ENCODE data around the gene ZMYND15.

The ZMYND15 gene

DNA sequence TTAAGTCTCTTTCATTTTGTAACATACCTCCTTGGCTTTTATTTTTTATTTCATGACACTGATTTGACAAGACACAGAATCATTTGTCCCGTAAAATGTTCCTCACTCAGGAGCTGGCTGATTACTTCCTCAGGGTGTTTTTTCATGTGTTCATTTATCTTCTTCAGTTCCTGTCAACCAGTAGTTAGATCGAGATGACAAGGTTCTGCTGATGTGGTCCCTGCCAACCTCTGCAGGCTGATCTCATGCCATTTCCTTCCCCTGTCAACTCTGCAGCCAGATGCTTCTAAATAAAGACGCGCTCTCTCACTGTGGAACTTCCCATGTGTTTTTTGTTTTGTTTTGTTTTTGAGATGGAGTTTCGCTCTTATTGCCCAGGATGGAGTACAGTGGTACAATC, 8.2 kb downstream of the ZMYND15 start:
- Histone ChIP-seq H3K79me2 (ENCODE audit: insufficient read depth, low read depth) (no peaks in the 10 kb centered on the region), H3K4me1 (ENCODE audit: low read depth, poor library complexity, severe bottlenecking) (no peaks in the 10 kb centered on the region)
- TF ChIP-seq, protein P1, sequence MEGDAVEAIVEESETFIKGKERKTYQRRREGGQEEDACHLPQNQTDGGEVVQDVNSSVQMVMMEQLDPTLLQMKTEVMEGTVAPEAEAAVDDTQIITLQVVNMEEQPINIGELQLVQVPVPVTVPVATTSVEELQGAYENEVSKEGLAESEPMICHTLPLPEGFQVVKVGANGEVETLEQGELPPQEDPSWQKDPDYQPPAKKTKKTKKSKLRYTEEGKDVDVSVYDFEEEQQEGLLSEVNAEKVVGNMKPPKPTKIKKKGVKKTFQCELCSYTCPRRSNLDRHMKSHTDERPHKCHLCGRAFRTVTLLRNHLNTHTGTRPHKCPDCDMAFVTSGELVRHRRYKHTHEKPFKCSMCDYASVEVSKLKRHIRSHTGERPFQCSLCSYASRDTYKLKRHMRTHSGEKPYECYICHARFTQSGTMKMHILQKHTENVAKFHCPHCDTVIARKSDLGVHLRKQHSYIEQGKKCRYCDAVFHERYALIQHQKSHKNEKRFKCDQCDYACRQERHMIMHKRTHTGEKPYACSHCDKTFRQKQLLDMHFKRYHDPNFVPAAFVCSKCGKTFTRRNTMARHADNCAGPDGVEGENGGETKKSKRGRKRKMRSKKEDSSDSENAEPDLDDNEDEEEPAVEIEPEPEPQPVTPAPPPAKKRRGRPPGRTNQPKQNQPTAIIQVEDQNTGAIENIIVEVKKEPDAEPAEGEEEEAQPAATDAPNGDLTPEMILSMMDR (conservative IDR thresholded peaks at IDR 0.05; ENCODE audit: low read depth, low read length): no peak

DNA sequence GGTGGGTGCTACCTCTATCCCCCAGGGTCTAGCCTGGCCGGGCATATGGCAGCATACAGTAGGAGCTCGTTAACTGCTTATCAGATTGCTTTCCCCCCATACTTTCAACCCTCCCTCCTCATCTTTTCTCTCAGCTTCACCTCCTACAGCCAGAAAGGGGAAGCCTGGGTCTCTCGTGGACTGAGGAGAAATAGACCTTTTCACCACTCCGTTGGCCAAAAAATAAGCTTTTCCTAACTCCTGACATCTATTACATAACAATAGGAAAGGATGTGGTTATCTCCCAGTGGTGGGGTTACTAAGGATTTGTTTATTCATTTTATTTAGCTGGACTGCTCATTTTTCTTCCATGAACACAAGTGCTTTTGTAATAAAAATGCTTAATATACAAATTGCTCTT, 9.1 kb downstream of the ZMYND15 start:
- no peak overlapping the region for H2AFZ ChIP-seq (ENCODE audit: low read depth)
- H3K4me1 ChIP-seq (ENCODE audit: low read depth, poor library complexity, severe bottlenecking): no peaks in the 10 kb centered on the region
- no peaks in the 10 kb centered on the region for H3K79me2 ChIP-seq (ENCODE audit: insufficient read depth, low read depth)
- no peak overlapping the region for H3K27ac ChIP-seq
- no peak overlapping the region for H3K4me2 ChIP-seq
- H3K36me3 ChIP-seq (ENCODE audit: insufficient read depth): no peaks in the 10 kb centered on the region
- TF ChIP-seq, protein P1 (conservative IDR thresholded peaks at IDR 0.05; ENCODE audit: low read depth, low read length): no peak
- no peak overlapping the region for H3K9ac ChIP-seq
- H3K27me3 ChIP-seq (ENCODE audit: insufficient read depth, low read depth): no peaks in the 10 kb centered on the region
- no peaks in the 10 kb centered on the region for H4K20me1 ChIP-seq (ENCODE audit: insufficient read depth)
- no peak overlapping the region for H3K4me3 ChIP-seq (IDR thresholded peaks at IDR 0.05; ENCODE audit: insufficient read depth, low read depth, low read length)

More for the DNA sequence above, 8.2 kb downstream of the ZMYND15 start:
- Histone ChIP-seq H3K4me3 (IDR thresholded peaks at IDR 0.05; ENCODE audit: insufficient read depth, low read depth, low read length) (no peak overlapping the region), H3K9ac (no peak overlapping the region), H3K27ac (no peak overlapping the region), H2AFZ (ENCODE audit: low read depth) (no peak overlapping the region), H4K20me1 (ENCODE audit: insufficient read depth) (no peaks in the 10 kb centered on the region), H3K36me3 (ENCODE audit: insufficient read depth) (no peaks in the 10 kb centered on the region), H3K27me3 (ENCODE audit: insufficient read depth, low read depth) (no peaks in the 10 kb centered on the region), H3K4me2 (no peak overlapping the region)

DNA sequence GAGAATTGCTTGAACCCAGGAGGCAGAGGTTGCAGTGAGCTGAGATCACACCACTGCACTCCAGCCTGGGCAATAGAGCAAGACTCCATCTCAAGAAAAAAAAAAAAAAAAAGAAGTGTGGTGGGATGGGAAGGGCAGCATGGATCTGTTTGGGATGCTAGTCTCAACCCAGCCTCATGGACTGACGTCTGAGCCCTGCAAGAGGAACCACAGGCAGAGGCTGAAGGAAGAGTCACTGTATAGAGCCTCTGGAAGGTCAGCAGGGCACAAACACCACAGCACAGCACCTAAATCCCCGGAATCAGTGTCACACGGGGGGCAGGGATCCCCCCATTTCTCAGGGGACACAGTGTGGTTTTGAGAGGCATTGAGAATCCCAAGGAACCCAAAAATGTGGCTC, 11.0 kb downstream of the ZMYND15 start:
- no peak overlapping the region for H3K9ac ChIP-seq
- H3K36me3 ChIP-seq (ENCODE audit: insufficient read depth): no peaks in the 10 kb centered on the region
- no peaks in the 10 kb centered on the region for H4K20me1 ChIP-seq (ENCODE audit: insufficient read depth)
- TF ChIP-seq, protein P1 (conservative IDR thresholded peaks at IDR 0.05; ENCODE audit: low read depth, low read length): no peak
- no peaks in the 10 kb centered on the region for H3K4me1 ChIP-seq (ENCODE audit: low read depth, poor library complexity, severe bottlenecking)
- no peak overlapping the region for H3K4me2 ChIP-seq
- no peak overlapping the region for H3K4me3 ChIP-seq (IDR thresholded peaks at IDR 0.05; ENCODE audit: insufficient read depth, low read depth, low read length)
- no peaks in the 10 kb centered on the region for H3K27me3 ChIP-seq (ENCODE audit: insufficient read depth, low read depth)
- no peaks in the 10 kb centered on the region for H3K79me2 ChIP-seq (ENCODE audit: insufficient read depth, low read depth)
- H3K27ac ChIP-seq: no peak overlapping the region
- no peak overlapping the region for H2AFZ ChIP-seq (ENCODE audit: low read depth)

DNA sequence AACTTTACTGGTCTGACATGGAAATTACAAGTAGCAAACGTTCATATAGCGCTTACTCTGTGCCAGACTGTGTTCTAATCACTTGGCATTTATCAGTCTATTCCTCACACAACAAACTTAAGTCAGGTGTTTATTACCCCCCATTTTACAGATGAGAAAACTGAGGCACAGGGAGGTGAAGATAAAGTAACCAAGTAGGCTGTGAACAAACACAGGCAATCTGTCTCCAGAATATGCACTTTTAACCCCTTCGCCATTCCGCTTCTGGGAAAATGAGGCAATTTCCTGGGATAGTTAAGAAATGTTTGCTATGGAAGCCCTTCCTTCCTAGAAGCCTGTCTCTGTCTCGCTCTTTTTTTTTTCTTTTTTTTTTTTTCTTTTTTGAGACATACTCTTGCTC, 12.3 kb downstream of the ZMYND15 start:
- H3K36me3 ChIP-seq (ENCODE audit: insufficient read depth): no peaks in the 10 kb centered on the region
- H3K9ac ChIP-seq: no peak overlapping the region
- H3K4me3 ChIP-seq (IDR thresholded peaks at IDR 0.05; ENCODE audit: insufficient read depth, low read depth, low read length): no peak overlapping the region
- H3K4me1 ChIP-seq (ENCODE audit: low read depth, poor library complexity, severe bottlenecking): no peaks in the 10 kb centered on the region
- no peaks in the 10 kb centered on the region for H4K20me1 ChIP-seq (ENCODE audit: insufficient read depth)
- no peak overlapping the region for H3K4me2 ChIP-seq
- no peaks in the 10 kb centered on the region for H3K79me2 ChIP-seq (ENCODE audit: insufficient read depth, low read depth)
- no peak overlapping the region for H3K27ac ChIP-seq
- no peaks in the 10 kb centered on the region for H3K27me3 ChIP-seq (ENCODE audit: insufficient read depth, low read depth)
- TF ChIP-seq, protein P1 (conservative IDR thresholded peaks at IDR 0.05; ENCODE audit: low read depth, low read length): no peak
- no peak overlapping the region for H2AFZ ChIP-seq (ENCODE audit: low read depth)

Measured in KMS-11 (cell line).